GM21381 (cell line): ENCODE data around the gene OTUD7B.

Experiments
- ATAC-seq: cut with Tn5 transposase; IDR thresholded peaks from one replicate; pipeline ENCODE4 v1.9.1; 2021; ENCODE audit warnings: mild to moderate bottlenecking, moderate library complexity; ENCODE audit not compliant: unreplicated experiment

The OTUD7B gene

GRCh38 chr1:150003801-150004200, 6.7 kb downstream of the OTUD7B start:
- no peak for ATAC-seq

- no peak for ATAC-seq
Observed at GRCh38 chr1:150002217-150002616, 8.3 kb downstream of the OTUD7B start.

- ATAC-seq = no peak
Observed at GRCh38 chr1:150001415-150001814, 9.1 kb downstream of the OTUD7B start.

- peak; percentile 68 for ATAC-seq
Observed at GRCh38 chr1:149997585-149998262, 12.8 kb downstream of the OTUD7B start.

- no peak for ATAC-seq
Observed at GRCh38 chr1:149995927-149996326, 14.6 kb downstream of the OTUD7B start.

GRCh38 chr1:149993764-149994163, 16.8 kb downstream of the OTUD7B start:
- no peak for ATAC-seq

GRCh38 chr1:149993181-149993580, 17.3 kb downstream of the OTUD7B start:
- no peak for ATAC-seq

GRCh38 chr1:149987297-149987595, 23.3 kb downstream of the OTUD7B start:
- ATAC-seq = no peak

- ATAC-seq = no peak
Observed at GRCh38 chr1:149986486-149987296, 23.8 kb downstream of the OTUD7B start.

- ATAC-seq = no peak
Observed at GRCh38 chr1:149979972-149980540, 30.5 kb downstream of the OTUD7B start.

- peak; percentile 58 for ATAC-seq
Observed at GRCh38 chr1:149979245-149979971, 31.1 kb downstream of the OTUD7B start.

- ATAC-seq = no peak
Observed at GRCh38 chr1:149978547-149979023, 31.9 kb downstream of the OTUD7B start.

- ATAC-seq = no peak
Observed at GRCh38 chr1:149977345-149977744, 33.2 kb downstream of the OTUD7B start.

GRCh38 chr1:149972547-149972946, 38.0 kb downstream of the OTUD7B start:
- ATAC-seq = no peak

- ATAC-seq = no peak
Observed at GRCh38 chr1:149967646-149968045, 42.9 kb downstream of the OTUD7B start.

- no peak for ATAC-seq
Observed at GRCh38 chr1:149967041-149967440, 43.5 kb downstream of the OTUD7B start.

- ATAC-seq = no peak
Observed at GRCh38 chr1:149966405-149966804, 44.1 kb downstream of the OTUD7B start.

GRCh38 chr1:149965440-149965839, 45.1 kb downstream of the OTUD7B start:
- no peak for ATAC-seq

- no peak for ATAC-seq
Observed at GRCh38 chr1:149963358-149963757, 47.2 kb downstream of the OTUD7B start.

- ATAC-seq = no peak
Observed at GRCh38 chr1:149962736-149963135, 47.8 kb downstream of the OTUD7B start.

GRCh38 chr1:149962039-149962647, 48.4 kb downstream of the OTUD7B start:
- no peak for ATAC-seq
